H1 (cell line): ENCODE measurements around the gene GKN2. TPM values are rescaled to one million over a fixed set of nuclear protein-coding genes. Genes with fewer than 3 reads are reported as not detected.

ENCODE experiments used
- CTCF ChIA-PET: fragments of 300-600 bp; sonication (Branson Sonifier 250); formaldehyde crosslinking; loops from one replicate; lab custom pipeline; 2021; ENCODE audit not compliant: partially characterized antibody; lab: Charles Lee
- POLR2A ChIA-PET: fragments of 300-600 bp; sonication (Branson Sonifier 250); formaldehyde crosslinking; loops from one replicate; lab custom pipeline; 2021; ENCODE audit warnings: inconsistent platforms; ENCODE audit not compliant: partially characterized antibody; lab: Charles Lee
- DNase-seq, 2 experiments: peaks; one replicate each; pipeline versions ENCODE4 v3.0.0 to v3.0.0-alpha.2; 2010 to 2022; ENCODE audit warnings: low spot score in 2 of 2, low read depth in 1 of 2, mixed read lengths in 1 of 2
- FAIRE-seq: peaks from 2 replicates; lab custom pipeline; 2011; peaks lifted over from hg19 to GRCh38; lab: Jason Lieb, UNC
- H2AFZ ChIP-seq: 2 replicates; pipeline ENCODE4 v1.8.1; 2012; ENCODE audit warnings: low read length, inconsistent platforms
- H2AK5ac ChIP-seq: 2 replicates; pipeline ENCODE4 v1.6.1; 2013; ENCODE audit warnings: low read depth, low read length
- H2BK120ac ChIP-seq: replicated peaks from 2 replicates; pipeline ENCODE3; 2013; ENCODE audit warnings: low read depth, low read length, inconsistent platforms
- H2BK12ac ChIP-seq: 2 replicates; pipeline ENCODE4 v1.6.1; 2013; ENCODE audit warnings: low read depth, low read length
- H2BK15ac ChIP-seq: 2 replicates; pipeline ENCODE4 v1.6.1; 2013; ENCODE audit warnings: low read length
- H2BK20ac ChIP-seq: 2 replicates; pipeline ENCODE4 v1.6.1; 2013; ENCODE audit warnings: low read length
- H2BK5ac ChIP-seq: 2 replicates; pipeline ENCODE4 v1.6.1; 2013; ENCODE audit warnings: low read depth, low read length
- H3K14ac ChIP-seq: 2 replicates; pipeline ENCODE4 v1.6.1; 2013; ENCODE audit warnings: inconsistent platforms; ENCODE audit not compliant: insufficient read length
- H3K18ac ChIP-seq: 2 replicates; pipeline ENCODE4 v1.6.1; 2013; ENCODE audit warnings: low read length; ENCODE audit errors: extremely low read depth
- H3K23ac ChIP-seq: 2 replicates; pipeline ENCODE4 v1.6.1; 2013; ENCODE audit warnings: inconsistent platforms; ENCODE audit not compliant: insufficient read length
- H3K23me2 ChIP-seq: 2 replicates; pipeline ENCODE4 v1.6.1; 2013; ENCODE audit warnings: low read depth, low read length
- H3K27ac ChIP-seq: 2 replicates; pipeline ENCODE4 v1.6.1; 2011; ENCODE audit warnings: low read depth, low read length, inconsistent platforms
- H3K27me3 ChIP-seq, 4 experiments: replicated peaks in 1 of 4; 1 replicate in 1 of 4; 2 replicates in 3 of 4; pipeline versions ENCODE4 v1.6.1 to v1.8.1; 2011 to 2013; ENCODE audit warnings: low read length in 3 of 4, mild to moderate bottlenecking in 3 of 4, inconsistent platforms in 2 of 4, mixed read lengths in 2 of 4, moderate library complexity in 1 of 4; ENCODE audit not compliant: control insufficient read depth in 3 of 4, insufficient read depth in 3 of 4; ENCODE audit errors: extremely low read depth in 1 of 4
- H3K36me3 ChIP-seq, 4 experiments: 2 replicates each; pipeline versions ENCODE4 v1.6.1 to v1.8.1; 2011 to 2013; ENCODE audit warnings: mild to moderate bottlenecking in 4 of 4, low read length in 3 of 4, moderate library complexity in 2 of 4, control low read depth in 1 of 4, inconsistent platforms in 1 of 4; ENCODE audit not compliant: insufficient read depth in 4 of 4, control insufficient read depth in 2 of 4
- H3K4ac ChIP-seq: replicated peaks from 2 replicates; pipeline ENCODE3; 2013; ENCODE audit warnings: low read length, low read depth, mixed read lengths, inconsistent platforms; ENCODE audit not compliant: insufficient read length
- H3K4me1 ChIP-seq, 4 experiments: replicated peaks in 1 of 4; 1 replicate in 1 of 4; 2 replicates in 3 of 4; pipeline versions ENCODE4 v1.6.1 to v1.8.1; 2011 to 2013; ENCODE audit warnings: low read length in 3 of 4, inconsistent platforms in 2 of 4, mixed read lengths in 1 of 4; ENCODE audit not compliant: insufficient read depth in 4 of 4, control insufficient read depth in 3 of 4
- H3K4me2 ChIP-seq, 2 experiments: 2 replicates each; pipeline versions ENCODE4 v1.6.1 to v1.8.1; 2011 to 2013; ENCODE audit warnings: low read depth in 2 of 2, low read length in 2 of 2, control low read depth in 1 of 2, inconsistent platforms in 1 of 2, mild to moderate bottlenecking in 1 of 2; ENCODE audit not compliant: insufficient read depth in 1 of 2
- H3K4me3 ChIP-seq, 4 experiments: fragments of 200-600, 300-600 bp in 1 of 4; sonication (generic), shearing (Covaris generic), sonication (Bioruptor Twin) in 1 of 4; 2 replicates each; pipeline versions ENCODE4 v1.5.1 to v1.8.1; 2011 to 2016; ENCODE audit warnings: low read length in 4 of 4, low read depth in 3 of 4, control low read depth in 2 of 4, inconsistent platforms in 2 of 4, mild to moderate bottlenecking in 2 of 4, mixed read lengths in 1 of 4, moderate library complexity in 1 of 4; ENCODE audit not compliant: insufficient read depth in 2 of 4; ENCODE audit errors: extremely low read depth in 1 of 4
- H3K56ac ChIP-seq: replicated peaks from 2 replicates; pipeline ENCODE3; 2013; ENCODE audit warnings: low read depth, mild to moderate bottlenecking, mixed read lengths, low read length, inconsistent platforms; ENCODE audit not compliant: insufficient read length
- H3K79me1 ChIP-seq: 2 replicates; pipeline ENCODE4 v1.6.1; 2013; ENCODE audit warnings: low read depth, low read length, control low read depth
- H3K79me2 ChIP-seq, 2 experiments: 2 replicates each; pipeline versions ENCODE4 v1.6.1 to v1.8.1; 2012 to 2013; ENCODE audit warnings: low read length in 2 of 2, mild to moderate bottlenecking in 2 of 2, inconsistent platforms in 1 of 2; ENCODE audit not compliant: insufficient read depth in 2 of 2, control insufficient read depth in 1 of 2
- H3K9ac ChIP-seq, 4 experiments: replicated peaks in 1 of 4; 1 replicate in 1 of 4; 2 replicates in 3 of 4; pipeline versions ENCODE4 v1.6.1 to v1.8.1; 2011 to 2013; ENCODE audit warnings: low read depth in 3 of 4, low read length in 3 of 4, control low read depth in 2 of 4, mild to moderate bottlenecking in 2 of 4, moderate library complexity in 2 of 4, inconsistent platforms in 1 of 4; ENCODE audit errors: extremely low read depth in 1 of 4
- H3K9me3 ChIP-seq, 2 experiments: 2 replicates each; pipeline versions ENCODE4 v1.6.1 to v1.8.1; 2012 to 2013; ENCODE audit warnings: mild to moderate bottlenecking in 2 of 2, moderate library complexity in 2 of 2, control low read depth in 1 of 2, inconsistent platforms in 1 of 2, low read depth in 1 of 2, low read length in 1 of 2, mixed read lengths in 1 of 2; ENCODE audit not compliant: insufficient read depth in 2 of 2
- H4K20me1 ChIP-seq, 2 experiments: replicated peaks in 1 of 2; 2 replicates each; pipeline versions ENCODE3 to v1.8.1; 2011 to 2013; ENCODE audit warnings: inconsistent platforms in 2 of 2, low read length in 2 of 2, mild to moderate bottlenecking in 1 of 2; ENCODE audit not compliant: insufficient read depth in 2 of 2, control insufficient read depth in 1 of 2
- H4K5ac ChIP-seq: 2 replicates; pipeline ENCODE4 v1.6.1; 2013; ENCODE audit warnings: low read length, low read depth, mixed read lengths, inconsistent platforms; ENCODE audit not compliant: insufficient read length
- H4K8ac ChIP-seq: 2 replicates; pipeline ENCODE4 v1.8.0; 2013; ENCODE audit warnings: mild to moderate bottlenecking, moderate library complexity, low read length, inconsistent platforms; ENCODE audit not compliant: insufficient read depth; ENCODE audit errors: extremely low read depth
- H4K91ac ChIP-seq: replicated peaks from 2 replicates; pipeline ENCODE3; 2013; ENCODE audit warnings: low read length, mixed read lengths, inconsistent platforms; ENCODE audit not compliant: insufficient read length
- ATF2 ChIP-seq: IDR thresholded peaks from 2 replicates; pipeline ENCODE4 v1.6.1; 2012; ENCODE audit warnings: low read length, inconsistent platforms
- CHD2 ChIP-seq: IDR thresholded peaks from 2 replicates; pipeline ENCODE4 v1.6.1; 2012; ENCODE audit warnings: low read length, improper control_type of control experiment
- EP300 ChIP-seq, 2 experiments: IDR thresholded peaks; 1 replicate in 1 of 2; 2 replicates in 1 of 2; pipeline ENCODE4 v1.6.1; 2011 to 2012; ENCODE audit warnings: low read depth in 2 of 2, low read length in 2 of 2, mild to moderate bottlenecking in 2 of 2, borderline replicate concordance in 1 of 2, inconsistent platforms in 1 of 2, moderate library complexity in 1 of 2
- HDAC6 ChIP-seq: IDR thresholded peaks from one replicate; pipeline ENCODE4 v1.7.1; 2012; ENCODE audit warnings: low read depth, mild to moderate bottlenecking, inconsistent platforms, low read length, moderate library complexity
- WGBS, 2 experiments: shearing (Covaris generic) in 1 of 2; methylation state at CpG; one replicate each; pipeline versions ENCODE4 v1.1.6 to v1.1.7; 2013 to 2015; ENCODE audit warnings: low lambda C conversion rate in 2 of 2, mixed read lengths in 2 of 2, inconsistent platforms in 1 of 2, low coverage in 1 of 2, missing lambda C conversion rate in 1 of 2; ENCODE audit not compliant: insufficient replicate concordance in 2 of 2, insufficient coverage in 1 of 2, insufficient read length in 1 of 2; ENCODE audit errors: extremely low coverage in 1 of 2, missing lambda C conversion rate in 1 of 2; 5-methylcytosine and 5-hydroxymethylcytosine counted together
- polyA plus RNA-seq, 7 experiments: library from polyadenylated mRNA; depleted of rRNA in 3 of 7; stranded (reverse) in 5 of 7; unstranded in 2 of 7; fragments of >200 nt in 5 of 7; fragments of 200-250 nt in 2 of 7; gene quantifications; 1 replicate in 5 of 7; 2 replicates in 1 of 7; 4 replicates in 1 of 7; pipeline versions ENCODE4 v1.2.1 to v1.2.3, GENCODE V29; 2011 to 2013; ENCODE audit warnings: missing spikeins in 2 of 7, mixed read lengths in 2 of 7
- total RNA-seq: library from RNA; stranded (reverse); fragmentation: NEBNext Ultra II Directional; extraction: Animal tissue kit (Norgen Biotek cat#: 25700); gene quantifications from 2 replicates; pipeline ENCODE4 v1.2.1, GENCODE V29; 2021

Gene GKN2
- total and polyA plus RNA-seq, 2 of the 8 experiments (the other 6 are each of a cell fraction or from before 2014, with no cell fraction given) = not detected

DNA sequence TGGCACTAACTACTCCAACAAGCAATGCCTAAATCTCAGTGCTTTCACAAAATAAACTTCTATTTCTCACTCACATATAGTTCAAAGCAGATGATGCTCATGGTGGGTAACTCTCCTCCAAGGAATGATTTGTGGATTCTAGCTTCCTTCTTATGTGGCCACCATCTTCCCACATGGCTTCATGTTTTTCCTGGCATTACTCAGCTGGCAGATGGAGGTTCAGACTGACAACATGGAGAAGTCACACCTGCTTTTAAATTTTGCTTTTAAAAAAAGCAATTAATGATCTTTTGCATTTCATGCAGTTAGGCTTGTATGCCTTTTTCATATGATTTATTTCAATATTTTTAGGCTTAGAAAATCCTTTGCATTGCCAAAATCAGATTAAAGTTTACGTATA is 6.3 kb upstream of the GKN2 start:
- Histone ChIP-seq H3K79me1 (no peaks in the 10 kb centered on the region), H4K8ac (no peak overlapping the region), H3K4me2 (no peak overlapping the region), H3K4ac (no peak overlapping the region), H2BK12ac (no peak overlapping the region), H2BK20ac (no peak overlapping the region), H3K14ac (no peak overlapping the region), H2AFZ (no peak overlapping the region), H4K91ac (no peak overlapping the region), H4K5ac (no peak overlapping the region), H3K9ac (no peak overlapping the region), H3K4me1 (no peaks in the 10 kb centered on the region), H2BK5ac (no peak overlapping the region), H2AK5ac (no peak overlapping the region), H3K23me2 (no peaks in the 10 kb centered on the region), H2BK15ac (no peak overlapping the region), H3K56ac (no peak overlapping the region), H3K4me3 (no peak overlapping the region), H3K23ac (no peak overlapping the region), H3K9me3 (no peaks in the 10 kb centered on the region), H3K18ac (no peak overlapping the region), H2BK120ac (no peak overlapping the region), H3K27me3 (peaks cover 0 to 1% (median 0%) of the 10 kb centered on the region in 4 experiments; a peak in 1 of 7 replicates), H3K79me2 (no peaks in the 10 kb centered on the region), H3K27ac (no peak overlapping the region), H4K20me1 (no peaks in the 10 kb centered on the region), H3K36me3 (no peaks in the 10 kb centered on the region; a peak in 1 of 8 replicates)
- CTCF ChIA-PET = interaction anchor here (1.3 kb wide), 1 partner anchor 16 kb away, joined by 4 read pairs; no protein-coding TSS in a partner anchor
- POLR2A ChIA-PET = interaction anchor here (0.9 kb wide), 1 partner anchor 15 kb away, joined by 3 read pairs; no protein-coding TSS in a partner anchor
- 87% methylated on average over 1 of the region's 1 CpG; no CpG with 5 or more reads in 1 of the 2 experiments for WGBS, 2 experiments
- FAIRE-seq (no peak), DNase-seq (no peak)
- no peak for TF ChIP-seq CHD2
- TF ChIP-seq HDAC6 = no peak
- TF ChIP-seq EP300 (IDR thresholded peaks at IDR 0.05; ENCODE audit: borderline replicate concordance in 1 of 2, low read depth in 2 of 2, low read length in 2 of 2) = no peak
- no peak for TF ChIP-seq ATF2
